ENCODE data around the gene RHOB.
"Not testable (repeated sequence)": the region's sequence is repeated elsewhere in the genome, so short reads cannot be mapped to it uniquely, and the experiment has no call there.

RHOB gene

GRCh38 chr2:20454036-20454981 lies 7.4 kb downstream of the RHOB start:
- no peak for DNase-seq

GRCh38 chr2:20455076-20455587 lies 8.3 kb downstream of the RHOB start:
- no peak for DNase-seq

GRCh38 chr2:20456116-20456571 lies 9.3 kb downstream of the RHOB start:
- no peak for DNase-seq

GRCh38 chr2:20456636-20457426 lies 10.0 kb downstream of the RHOB start:
- DNase-seq: no peak

GRCh38 chr2:20457661-20458630 lies 11.1 kb downstream of the RHOB start:
- DNase-seq: no peak

- DNase-seq: not testable (repeated sequence)
These were observed 12.0 kb downstream of the RHOB start for GRCh38 chr2:20458737-20459484.

- DNase-seq: no peak
These were observed 19.0 kb downstream of the RHOB start for GRCh38 chr2:20465716-20466394.

GRCh38 chr2:20467789-20468548 lies 21.1 kb downstream of the RHOB start:
- no peak for DNase-seq

- no peak for DNase-seq
These were observed 22.0 kb downstream of the RHOB start for GRCh38 chr2:20468549-20469500.

GRCh38 chr2:20469595-20469994 lies 22.7 kb downstream of the RHOB start:
- DNase-seq: no peak

- DNase-seq: no peak
These were observed 23.3 kb downstream of the RHOB start for GRCh38 chr2:20470211-20470610.

GRCh38 chr2:20471148-20471547 lies 24.3 kb downstream of the RHOB start:
- no peak for DNase-seq

GRCh38 chr2:20471902-20472559 lies 25.2 kb downstream of the RHOB start:
- no peak for DNase-seq

GRCh38 chr2:20472569-20472968 lies 25.7 kb downstream of the RHOB start:
- no peak for DNase-seq

GRCh38 chr2:20473128-20473527 lies 26.3 kb downstream of the RHOB start:
- DNase-seq: no peak

GRCh38 chr2:20474757-20475566 lies 28.1 kb downstream of the RHOB start:
- DNase-seq: no peak

- DNase-seq: no peak
These were observed 28.7 kb downstream of the RHOB start for GRCh38 chr2:20475567-20475952.
